K562 (cell line): ENCODE measurements around the gene ZCCHC24. TPM values are rescaled to one million over a fixed set of nuclear protein-coding genes. Genes with fewer than 3 reads are reported as not detected.
A peak's percentile ranks its signal among the peaks of the same experiment; 100 is the strongest.

Experiments used
- MTF1 ChIP-seq: fragments of 250-450 bp; sonication (Bioruptor Pico); IDR thresholded peaks from 2 replicates; pipeline ENCODE4 v1.9.0; 2021; ENCODE audit warnings: moderate library complexity, mild to moderate bottlenecking, inconsistent platforms, borderline replicate concordance
- TBL1XR1 ChIP-seq, 2 experiments: IDR thresholded peaks; 2 replicates each; pipeline ENCODE4 v1.6.1; 2012; ENCODE audit warnings: improper control_type of control experiment in 2 of 2, low read length in 2 of 2, mild to moderate bottlenecking in 1 of 2
- TBP ChIP-seq: optimal IDR thresholded peaks from 2 replicates; pipeline ENCODE3; 2011; ENCODE audit warnings: low read depth, low read length, improper control_type of control experiment
- ZNF133 ChIP-seq: fragments of 250-450 bp; sonication (Bioruptor Pico); IDR thresholded peaks from 2 replicates; pipeline ENCODE4 v1.4.0; 2020; ENCODE audit warnings: mild to moderate bottlenecking
- ZNF445 ChIP-seq: fragments of 250-450 bp; sonication (Bioruptor Pico); IDR thresholded peaks from 2 replicates; pipeline ENCODE4 v1.4.0; 2020; ENCODE audit warnings: low read depth, mild to moderate bottlenecking, moderate library complexity
- polyA plus RNA-seq, 8 experiments: library from polyadenylated mRNA; depleted of rRNA in 4 of 8; stranded (reverse) in 5 of 8; unstranded in 3 of 8; fragments of >200 nt; fragmentation: Nextera tagmentation in 2 of 8; fragmentation: Illumina TruSeq in 1 of 8; extraction: Ambion mirVana in 2 of 8; extraction: Trizol in 1 of 8; gene quantifications; 2 replicates each; pipeline versions ENCODE4 v1.2.1 to v1.2.3, GENCODE V29; 2011 to 2014; ENCODE audit warnings: inconsistent platforms in 1 of 8, missing spikeins in 1 of 8
- total RNA-seq, 7 experiments: library from RNA; depleted of rRNA in 6 of 7; stranded (reverse); fragments of >200 nt in 6 of 7; fragmentation: Illumina TruSeq in 2 of 7; extraction: Trizol in 2 of 7; gene quantifications; 2 replicates each; pipeline versions ENCODE4 v1.2.1 to v1.2.3, GENCODE V29; 2011 to 2021; ENCODE audit warnings: low replicate concordance in 1 of 7
- TF ChIP-seq, protein P1 (sequence below), 2 experiments: fragments of 450-650 bp in 1 of 2; sonication (generic) in 1 of 2; formaldehyde crosslinking in 1 of 2; IDR thresholded peaks; 2 replicates each; pipeline versions ENCODE4 v1.7.1 to v1.9.0; 2016 to 2022; ENCODE audit warnings: inconsistent platforms in 1 of 2, mild to moderate bottlenecking in 1 of 2, missing genetic modification reagents in 1 of 2
- TF ChIP-seq, protein P2 (sequence below): fragments of 250-450 bp; sonication (Bioruptor Pico); IDR thresholded peaks from 2 replicates; pipeline ENCODE4 v1.8.0; 2021; ENCODE audit warnings: mild to moderate bottlenecking, moderate library complexity
- TF ChIP-seq, protein P3 (sequence below): sonication (generic); formaldehyde crosslinking; IDR thresholded peaks from 2 replicates; pipeline ENCODE4 v1.8.1; 2022; ENCODE audit warnings: missing genetic modification reagents
- TF ChIP-seq, protein P4 (sequence below): sonication (generic); formaldehyde crosslinking; IDR thresholded peaks from 2 replicates; pipeline ENCODE4 v1.8.0; 2022; ENCODE audit warnings: mild to moderate bottlenecking, missing genetic modification reagents, borderline replicate concordance

ZCCHC24 gene
- total and polyA plus RNA-seq, 9 of the 15 experiments (the other 6 are each of a cell fraction or from before 2014, with no cell fraction given) = 0.84 to 11.0 (median 4.6) TPM

DNA sequence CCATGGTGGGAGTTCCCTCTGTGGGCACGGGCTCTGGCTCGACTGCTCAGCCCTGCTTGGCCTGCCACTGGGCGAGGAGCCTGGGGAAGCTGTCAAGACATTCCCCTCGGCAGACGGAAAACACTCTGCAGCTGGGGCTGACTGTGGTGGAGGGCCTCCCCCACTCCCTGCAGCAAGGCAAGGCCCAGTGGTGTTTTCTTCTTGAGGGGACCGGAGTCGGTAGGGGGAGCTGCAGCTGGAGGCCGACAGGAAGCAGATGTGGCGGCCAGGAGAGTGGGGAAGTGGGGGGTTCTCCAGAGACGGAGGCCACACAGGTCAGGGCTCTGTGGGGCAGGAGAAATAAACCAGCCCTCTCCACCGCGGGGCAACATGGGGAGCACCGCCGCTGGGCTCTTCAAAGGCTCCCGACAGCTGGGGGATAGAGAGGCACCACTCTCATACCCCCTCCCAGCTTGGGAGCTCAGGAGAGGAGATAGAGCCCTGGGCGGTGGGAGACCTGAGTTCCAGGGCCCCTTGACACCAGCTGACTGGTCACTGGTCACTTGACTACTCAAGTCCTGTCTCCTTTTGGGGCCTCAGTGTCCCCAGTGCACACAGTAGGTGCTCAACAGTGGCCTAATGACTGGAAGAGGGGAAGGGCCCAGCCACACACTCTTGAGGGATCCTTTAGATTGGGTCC, 54.7 kb downstream of the ZCCHC24 start (continued):
- TF ChIP-seq, protein P1, sequence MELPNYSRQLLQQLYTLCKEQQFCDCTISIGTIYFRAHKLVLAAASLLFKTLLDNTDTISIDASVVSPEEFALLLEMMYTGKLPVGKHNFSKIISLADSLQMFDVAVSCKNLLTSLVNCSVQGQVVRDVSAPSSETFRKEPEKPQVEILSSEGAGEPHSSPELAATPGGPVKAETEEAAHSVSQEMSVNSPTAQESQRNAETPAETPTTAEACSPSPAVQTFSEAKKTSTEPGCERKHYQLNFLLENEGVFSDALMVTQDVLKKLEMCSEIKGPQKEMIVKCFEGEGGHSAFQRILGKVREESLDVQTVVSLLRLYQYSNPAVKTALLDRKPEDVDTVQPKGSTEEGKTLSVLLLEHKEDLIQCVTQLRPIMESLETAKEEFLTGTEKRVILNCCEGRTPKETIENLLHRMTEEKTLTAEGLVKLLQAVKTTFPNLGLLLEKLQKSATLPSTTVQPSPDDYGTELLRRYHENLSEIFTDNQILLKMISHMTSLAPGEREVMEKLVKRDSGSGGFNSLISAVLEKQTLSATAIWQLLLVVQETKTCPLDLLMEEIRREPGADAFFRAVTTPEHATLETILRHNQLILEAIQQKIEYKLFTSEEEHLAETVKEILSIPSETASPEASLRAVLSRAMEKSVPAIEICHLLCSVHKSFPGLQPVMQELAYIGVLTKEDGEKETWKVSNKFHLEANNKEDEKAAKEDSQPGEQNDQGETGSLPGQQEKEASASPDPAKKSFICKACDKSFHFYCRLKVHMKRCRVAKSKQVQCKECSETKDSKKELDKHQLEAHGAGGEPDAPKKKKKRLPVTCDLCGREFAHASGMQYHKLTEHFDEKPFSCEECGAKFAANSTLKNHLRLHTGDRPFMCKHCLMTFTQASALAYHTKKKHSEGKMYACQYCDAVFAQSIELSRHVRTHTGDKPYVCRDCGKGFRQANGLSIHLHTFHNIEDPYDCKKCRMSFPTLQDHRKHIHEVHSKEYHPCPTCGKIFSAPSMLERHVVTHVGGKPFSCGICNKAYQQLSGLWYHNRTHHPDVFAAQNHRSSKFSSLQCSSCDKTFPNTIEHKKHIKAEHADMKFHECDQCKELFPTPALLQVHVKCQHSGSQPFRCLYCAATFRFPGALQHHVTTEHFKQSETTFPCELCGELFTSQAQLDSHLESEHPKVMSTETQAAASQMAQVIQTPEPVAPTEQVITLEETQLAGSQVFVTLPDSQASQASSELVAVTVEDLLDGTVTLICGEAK (IDR thresholded peaks at IDR 0.05) = peak; percentile 62
- TF ChIP-seq, protein P1 (CRISPR knock-in tag; IDR thresholded peaks at IDR 0.05) = no peak
- TF ChIP-seq TBP = no peak
- peak in 1 of 2 experiments; percentile 46; a peak in 1 of 4 replicates for TF ChIP-seq TBL1XR1 (IDR thresholded peaks at IDR 0.05; ENCODE audit: low read length in 2 of 2)
- TF ChIP-seq MTF1 (CRISPR knock-in tag) = no peak
- TF ChIP-seq, protein P2, sequence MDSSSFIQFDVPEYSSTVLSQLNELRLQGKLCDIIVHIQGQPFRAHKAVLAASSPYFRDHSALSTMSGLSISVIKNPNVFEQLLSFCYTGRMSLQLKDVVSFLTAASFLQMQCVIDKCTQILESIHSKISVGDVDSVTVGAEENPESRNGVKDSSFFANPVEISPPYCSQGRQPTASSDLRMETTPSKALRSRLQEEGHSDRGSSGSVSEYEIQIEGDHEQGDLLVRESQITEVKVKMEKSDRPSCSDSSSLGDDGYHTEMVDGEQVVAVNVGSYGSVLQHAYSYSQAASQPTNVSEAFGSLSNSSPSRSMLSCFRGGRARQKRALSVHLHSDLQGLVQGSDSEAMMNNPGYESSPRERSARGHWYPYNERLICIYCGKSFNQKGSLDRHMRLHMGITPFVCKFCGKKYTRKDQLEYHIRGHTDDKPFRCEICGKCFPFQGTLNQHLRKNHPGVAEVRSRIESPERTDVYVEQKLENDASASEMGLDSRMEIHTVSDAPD (CRISPR knock-in tag) = no peak
- TF ChIP-seq, protein P3, sequence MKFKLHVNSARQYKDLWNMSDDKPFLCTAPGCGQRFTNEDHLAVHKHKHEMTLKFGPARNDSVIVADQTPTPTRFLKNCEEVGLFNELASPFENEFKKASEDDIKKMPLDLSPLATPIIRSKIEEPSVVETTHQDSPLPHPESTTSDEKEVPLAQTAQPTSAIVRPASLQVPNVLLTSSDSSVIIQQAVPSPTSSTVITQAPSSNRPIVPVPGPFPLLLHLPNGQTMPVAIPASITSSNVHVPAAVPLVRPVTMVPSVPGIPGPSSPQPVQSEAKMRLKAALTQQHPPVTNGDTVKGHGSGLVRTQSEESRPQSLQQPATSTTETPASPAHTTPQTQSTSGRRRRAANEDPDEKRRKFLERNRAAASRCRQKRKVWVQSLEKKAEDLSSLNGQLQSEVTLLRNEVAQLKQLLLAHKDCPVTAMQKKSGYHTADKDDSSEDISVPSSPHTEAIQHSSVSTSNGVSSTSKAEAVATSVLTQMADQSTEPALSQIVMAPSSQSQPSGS (CRISPR knock-in tag) = no peak
- TF ChIP-seq, protein P4, sequence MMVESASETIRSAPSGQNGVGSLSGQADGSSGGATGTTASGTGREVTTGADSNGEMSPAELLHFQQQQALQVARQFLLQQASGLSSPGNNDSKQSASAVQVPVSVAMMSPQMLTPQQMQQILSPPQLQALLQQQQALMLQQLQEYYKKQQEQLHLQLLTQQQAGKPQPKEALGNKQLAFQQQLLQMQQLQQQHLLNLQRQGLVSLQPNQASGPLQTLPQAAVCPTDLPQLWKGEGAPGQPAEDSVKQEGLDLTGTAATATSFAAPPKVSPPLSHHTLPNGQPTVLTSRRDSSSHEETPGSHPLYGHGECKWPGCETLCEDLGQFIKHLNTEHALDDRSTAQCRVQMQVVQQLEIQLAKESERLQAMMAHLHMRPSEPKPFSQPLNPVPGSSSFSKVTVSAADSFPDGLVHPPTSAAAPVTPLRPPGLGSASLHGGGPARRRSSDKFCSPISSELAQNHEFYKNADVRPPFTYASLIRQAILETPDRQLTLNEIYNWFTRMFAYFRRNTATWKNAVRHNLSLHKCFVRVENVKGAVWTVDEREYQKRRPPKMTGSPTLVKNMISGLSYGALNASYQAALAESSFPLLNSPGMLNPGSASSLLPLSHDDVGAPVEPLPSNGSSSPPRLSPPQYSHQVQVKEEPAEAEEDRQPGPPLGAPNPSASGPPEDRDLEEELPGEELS = no peak
- no peak for TF ChIP-seq ZNF133
- no peak for TF ChIP-seq ZNF445 (CRISPR knock-in tag)
